ENCODE data around the gene DELE1. TPM values are rescaled to one million over a fixed set of nuclear protein-coding genes. Genes with fewer than 3 reads are reported as not detected.

Gene DELE1
- polyA plus RNA-seq, 1 donor from 2014 or later, result 49.6 TPM

DNA sequence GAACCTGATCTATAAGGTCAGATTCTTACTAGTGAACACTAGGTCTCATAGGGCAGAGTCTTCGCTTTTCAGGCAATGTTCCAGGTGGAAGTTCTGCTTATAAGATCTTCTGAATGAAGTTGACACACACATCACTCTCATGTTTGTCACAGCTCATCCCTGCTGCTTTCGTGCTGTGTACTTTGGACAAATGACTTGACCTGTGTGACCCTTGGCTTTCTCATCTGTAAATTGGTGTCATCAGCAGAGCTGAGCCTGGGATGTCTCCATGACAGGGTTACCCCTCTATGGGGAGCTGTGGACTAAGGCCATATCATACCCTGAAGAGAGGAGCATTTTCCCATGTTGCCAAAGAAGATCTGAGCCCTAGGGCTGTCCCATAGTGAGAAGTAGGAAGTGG, 2.8 kb downstream of the DELE1 start:
- Histone ChIP-seq H3K27me3 (ENCODE audit: insufficient read depth, low read depth, low read length) (no peaks in the 10 kb centered on the region), H4K20me1 (ENCODE audit: insufficient read depth) (no peaks in the 10 kb centered on the region), H3K4me3 (ENCODE audit: low read length) (no peak overlapping the region), H3K9me2 (ENCODE audit: insufficient read depth, low read length) (no peaks in the 10 kb centered on the region), H3K9me3 (ENCODE audit: low read length) (no peaks in the 10 kb centered on the region), H2AFZ (ENCODE audit: low read depth, low read length) (no peak overlapping the region), H3F3A (ENCODE audit: insufficient read depth, low read length, poor library complexity, severe bottlenecking) (no peaks in the 10 kb centered on the region), H3K27ac (ENCODE audit: low read length) (no peak overlapping the region), H3K4me2 (ENCODE audit: low read length) (no peak overlapping the region), H3K79me2 (replicated peaks; ENCODE audit: insufficient read depth, low read length) (no peaks in the 10 kb centered on the region), H3K9ac (ENCODE audit: low read length) (no peak overlapping the region), H3K36me3 (ENCODE audit: insufficient read depth, low read length) (no peaks in the 10 kb centered on the region)
- TF ChIP-seq POLR2AphosphoS5 (IDR thresholded peaks at IDR 0.05) (no peak), MXI1 (conservative IDR thresholded peaks at IDR 0.05; ENCODE audit: poor library complexity, severe bottlenecking) (no peak), EZH2 (IDR thresholded peaks at IDR 0.05; ENCODE audit: borderline replicate concordance, insufficient read depth, low read length, poor library complexity, severe bottlenecking) (no peak), EP300 (conservative IDR thresholded peaks at IDR 0.05; ENCODE audit: poor library complexity, severe bottlenecking) (no peak), RAD21 (conservative IDR thresholded peaks at IDR 0.05) (no peak), SMC3 (conservative IDR thresholded peaks at IDR 0.05; ENCODE audit: poor library complexity) (no peak), TAF1 (IDR thresholded peaks at IDR 0.05; ENCODE audit: low read depth) (no peak)
- TF ChIP-seq, protein P1, sequence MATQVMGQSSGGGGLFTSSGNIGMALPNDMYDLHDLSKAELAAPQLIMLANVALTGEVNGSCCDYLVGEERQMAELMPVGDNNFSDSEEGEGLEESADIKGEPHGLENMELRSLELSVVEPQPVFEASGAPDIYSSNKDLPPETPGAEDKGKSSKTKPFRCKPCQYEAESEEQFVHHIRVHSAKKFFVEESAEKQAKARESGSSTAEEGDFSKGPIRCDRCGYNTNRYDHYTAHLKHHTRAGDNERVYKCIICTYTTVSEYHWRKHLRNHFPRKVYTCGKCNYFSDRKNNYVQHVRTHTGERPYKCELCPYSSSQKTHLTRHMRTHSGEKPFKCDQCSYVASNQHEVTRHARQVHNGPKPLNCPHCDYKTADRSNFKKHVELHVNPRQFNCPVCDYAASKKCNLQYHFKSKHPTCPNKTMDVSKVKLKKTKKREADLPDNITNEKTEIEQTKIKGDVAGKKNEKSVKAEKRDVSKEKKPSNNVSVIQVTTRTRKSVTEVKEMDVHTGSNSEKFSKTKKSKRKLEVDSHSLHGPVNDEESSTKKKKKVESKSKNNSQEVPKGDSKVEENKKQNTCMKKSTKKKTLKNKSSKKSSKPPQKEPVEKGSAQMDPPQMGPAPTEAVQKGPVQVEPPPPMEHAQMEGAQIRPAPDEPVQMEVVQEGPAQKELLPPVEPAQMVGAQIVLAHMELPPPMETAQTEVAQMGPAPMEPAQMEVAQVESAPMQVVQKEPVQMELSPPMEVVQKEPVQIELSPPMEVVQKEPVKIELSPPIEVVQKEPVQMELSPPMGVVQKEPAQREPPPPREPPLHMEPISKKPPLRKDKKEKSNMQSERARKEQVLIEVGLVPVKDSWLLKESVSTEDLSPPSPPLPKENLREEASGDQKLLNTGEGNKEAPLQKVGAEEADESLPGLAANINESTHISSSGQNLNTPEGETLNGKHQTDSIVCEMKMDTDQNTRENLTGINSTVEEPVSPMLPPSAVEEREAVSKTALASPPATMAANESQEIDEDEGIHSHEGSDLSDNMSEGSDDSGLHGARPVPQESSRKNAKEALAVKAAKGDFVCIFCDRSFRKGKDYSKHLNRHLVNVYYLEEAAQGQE (IDR thresholded peaks at IDR 0.05; ENCODE audit: borderline replicate concordance), result no peak
- TF ChIP-seq, protein P2, sequence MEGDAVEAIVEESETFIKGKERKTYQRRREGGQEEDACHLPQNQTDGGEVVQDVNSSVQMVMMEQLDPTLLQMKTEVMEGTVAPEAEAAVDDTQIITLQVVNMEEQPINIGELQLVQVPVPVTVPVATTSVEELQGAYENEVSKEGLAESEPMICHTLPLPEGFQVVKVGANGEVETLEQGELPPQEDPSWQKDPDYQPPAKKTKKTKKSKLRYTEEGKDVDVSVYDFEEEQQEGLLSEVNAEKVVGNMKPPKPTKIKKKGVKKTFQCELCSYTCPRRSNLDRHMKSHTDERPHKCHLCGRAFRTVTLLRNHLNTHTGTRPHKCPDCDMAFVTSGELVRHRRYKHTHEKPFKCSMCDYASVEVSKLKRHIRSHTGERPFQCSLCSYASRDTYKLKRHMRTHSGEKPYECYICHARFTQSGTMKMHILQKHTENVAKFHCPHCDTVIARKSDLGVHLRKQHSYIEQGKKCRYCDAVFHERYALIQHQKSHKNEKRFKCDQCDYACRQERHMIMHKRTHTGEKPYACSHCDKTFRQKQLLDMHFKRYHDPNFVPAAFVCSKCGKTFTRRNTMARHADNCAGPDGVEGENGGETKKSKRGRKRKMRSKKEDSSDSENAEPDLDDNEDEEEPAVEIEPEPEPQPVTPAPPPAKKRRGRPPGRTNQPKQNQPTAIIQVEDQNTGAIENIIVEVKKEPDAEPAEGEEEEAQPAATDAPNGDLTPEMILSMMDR (IDR thresholded peaks at IDR 0.05; ENCODE audit: poor library complexity, severe bottlenecking), result no peak

DNA sequence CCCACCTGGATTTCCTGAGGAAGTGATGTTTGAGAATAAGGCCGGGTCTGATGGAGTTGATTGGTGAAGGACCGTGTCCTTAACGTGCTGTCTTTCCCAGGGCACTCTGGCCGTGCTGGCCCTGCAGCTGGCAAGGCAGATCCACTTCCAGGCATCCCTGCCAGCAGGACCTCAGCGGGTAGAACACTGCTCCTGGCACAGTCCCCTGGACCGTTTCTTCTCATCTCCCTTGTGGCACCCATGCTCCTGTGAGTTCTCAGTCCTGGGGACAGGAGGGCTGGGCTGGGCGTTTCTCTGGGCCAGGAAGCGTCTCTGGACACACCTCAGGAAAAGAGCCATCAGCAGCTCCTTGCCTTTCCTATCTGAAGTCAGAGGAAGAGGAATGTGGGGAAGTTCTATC, 4.4 kb downstream of the DELE1 start:
- H3K9ac ChIP-seq (ENCODE audit: low read length), result no peak overlapping the region
- H3K27ac ChIP-seq (ENCODE audit: low read length), result no peak overlapping the region
- no peaks in the 10 kb centered on the region for H3K27me3 ChIP-seq (ENCODE audit: insufficient read depth, low read depth, low read length)
- no peaks in the 10 kb centered on the region for H3K9me3 ChIP-seq (ENCODE audit: low read length)
- H3F3A ChIP-seq (ENCODE audit: insufficient read depth, low read length, poor library complexity, severe bottlenecking), result no peaks in the 10 kb centered on the region
- TF ChIP-seq TAF1 (IDR thresholded peaks at IDR 0.05; ENCODE audit: low read depth) (no peak), EP300 (conservative IDR thresholded peaks at IDR 0.05; ENCODE audit: poor library complexity, severe bottlenecking) (no peak), POLR2AphosphoS5 (IDR thresholded peaks at IDR 0.05) (no peak), EZH2 (IDR thresholded peaks at IDR 0.05; ENCODE audit: borderline replicate concordance, insufficient read depth, low read length, poor library complexity, severe bottlenecking) (no peak), MXI1 (conservative IDR thresholded peaks at IDR 0.05; ENCODE audit: poor library complexity, severe bottlenecking) (no peak), RAD21 (conservative IDR thresholded peaks at IDR 0.05) (no peak), SMC3 (conservative IDR thresholded peaks at IDR 0.05; ENCODE audit: poor library complexity) (no peak)
- TF ChIP-seq, protein P1 (IDR thresholded peaks at IDR 0.05; ENCODE audit: borderline replicate concordance), result no peak
- TF ChIP-seq, protein P2 (IDR thresholded peaks at IDR 0.05; ENCODE audit: poor library complexity, severe bottlenecking), result no peak
- no peaks in the 10 kb centered on the region for H3K79me2 ChIP-seq (replicated peaks; ENCODE audit: insufficient read depth, low read length)
- H2AFZ ChIP-seq (ENCODE audit: low read depth, low read length), result no peak overlapping the region
- H4K20me1 ChIP-seq (ENCODE audit: insufficient read depth), result no peaks in the 10 kb centered on the region
- no peaks in the 10 kb centered on the region for H3K36me3 ChIP-seq (ENCODE audit: insufficient read depth, low read length)
- H3K9me2 ChIP-seq (ENCODE audit: insufficient read depth, low read length), result no peaks in the 10 kb centered on the region
- H3K4me2 ChIP-seq (ENCODE audit: low read length), result no peak overlapping the region
- H3K4me3 ChIP-seq (ENCODE audit: low read length), result no peak overlapping the region

Measured in neural cell (in vitro differentiated cells).